Measurements from ENCODE around the gene MC1R. TPM values are rescaled to one million over a fixed set of nuclear protein-coding genes. Genes with fewer than 3 reads are reported as not detected.

Gene MC1R
- total and polyA plus RNA-seq, 10 of the 15 experiments (the other 5 are each of a cell fraction or from before 2014, with no cell fraction given) = 0.06 to 2.3 (median 0.45) TPM

DNA sequence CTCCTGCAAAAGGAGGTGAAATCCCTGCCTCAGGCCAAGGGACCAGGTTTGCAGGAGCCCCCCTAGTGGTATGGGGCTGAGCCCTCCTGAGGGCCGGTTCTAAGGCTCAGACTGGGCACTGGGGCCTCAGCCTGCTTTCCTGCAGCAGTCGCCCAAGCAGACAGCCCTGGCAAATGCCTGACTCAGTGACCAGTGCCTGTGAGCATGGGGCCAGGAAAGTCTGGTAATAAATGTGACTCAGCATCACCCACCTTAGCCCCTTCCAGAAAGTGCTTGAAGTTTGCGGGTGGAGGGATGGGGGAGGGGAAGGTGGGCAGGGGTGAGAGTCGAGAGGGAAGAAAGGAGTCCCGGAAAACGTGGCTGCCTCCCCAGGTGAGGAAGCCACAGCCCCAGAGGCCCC lies 2.1 kb downstream of the MC1R start:
- no peak overlapping the region for H3K27ac ChIP-seq (ENCODE audit: control insufficient read depth, insufficient read depth)
- peaks cover 11% of the 10 kb centered on the region for H3K4me1 ChIP-seq (ENCODE audit: control insufficient read depth, insufficient read depth, low read length)
- H3K79me2 ChIP-seq (ENCODE audit: control insufficient read depth, insufficient read depth, low read length) = no peaks in the 10 kb centered on the region
- DNase-seq (ENCODE audit: low read depth, low spot score) (no peak), ATAC-seq (no peak), FAIRE-seq (no peak)
- no peak overlapping the region for H3K9ac ChIP-seq (ENCODE audit: control insufficient read depth, insufficient read depth, low read length)
- TF ChIP-seq, protein P1, sequence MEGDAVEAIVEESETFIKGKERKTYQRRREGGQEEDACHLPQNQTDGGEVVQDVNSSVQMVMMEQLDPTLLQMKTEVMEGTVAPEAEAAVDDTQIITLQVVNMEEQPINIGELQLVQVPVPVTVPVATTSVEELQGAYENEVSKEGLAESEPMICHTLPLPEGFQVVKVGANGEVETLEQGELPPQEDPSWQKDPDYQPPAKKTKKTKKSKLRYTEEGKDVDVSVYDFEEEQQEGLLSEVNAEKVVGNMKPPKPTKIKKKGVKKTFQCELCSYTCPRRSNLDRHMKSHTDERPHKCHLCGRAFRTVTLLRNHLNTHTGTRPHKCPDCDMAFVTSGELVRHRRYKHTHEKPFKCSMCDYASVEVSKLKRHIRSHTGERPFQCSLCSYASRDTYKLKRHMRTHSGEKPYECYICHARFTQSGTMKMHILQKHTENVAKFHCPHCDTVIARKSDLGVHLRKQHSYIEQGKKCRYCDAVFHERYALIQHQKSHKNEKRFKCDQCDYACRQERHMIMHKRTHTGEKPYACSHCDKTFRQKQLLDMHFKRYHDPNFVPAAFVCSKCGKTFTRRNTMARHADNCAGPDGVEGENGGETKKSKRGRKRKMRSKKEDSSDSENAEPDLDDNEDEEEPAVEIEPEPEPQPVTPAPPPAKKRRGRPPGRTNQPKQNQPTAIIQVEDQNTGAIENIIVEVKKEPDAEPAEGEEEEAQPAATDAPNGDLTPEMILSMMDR (IDR thresholded peaks at IDR 0.05 in 2 of 3, conservative IDR thresholded peaks at IDR 0.05 in 1 of 3; ENCODE audit: control insufficient read depth in 2 of 3, extremely low read depth in 1 of 3, insufficient read depth in 1 of 3, low read depth in 3 of 3, low read length in 3 of 3) = no peak
- TF ChIP-seq POLR2A (IDR thresholded peaks at IDR 0.05; ENCODE audit: low read depth, low read length) = 0 out of 2 replicates have a peak, but pooled peaks have one; percentile 1
- TF ChIP-seq BHLHE40 (IDR thresholded peaks at IDR 0.05; ENCODE audit: borderline replicate concordance in 1 of 2, low read depth in 2 of 2, low read length in 1 of 2) = no peak
- no peak for TF ChIP-seq HDAC2 (IDR thresholded peaks at IDR 0.05)
- no peak for TF ChIP-seq ZNF207 (IDR thresholded peaks at IDR 0.05; ENCODE audit: borderline replicate concordance)
- no peak for TF ChIP-seq ZNF274 (IDR thresholded peaks at IDR 0.05; ENCODE audit: insufficient read depth, insufficient read length)
- TF ChIP-seq, protein P2, sequence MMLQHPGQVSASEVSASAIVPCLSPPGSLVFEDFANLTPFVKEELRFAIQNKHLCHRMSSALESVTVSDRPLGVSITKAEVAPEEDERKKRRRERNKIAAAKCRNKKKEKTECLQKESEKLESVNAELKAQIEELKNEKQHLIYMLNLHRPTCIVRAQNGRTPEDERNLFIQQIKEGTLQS (IDR thresholded peaks at IDR 0.05; ENCODE audit: borderline replicate concordance, extremely low read depth, low read depth, low read length) = no peak
- POLR2A ChIA-PET = no interaction called here
- H3K9me3 ChIP-seq (replicated peaks; ENCODE audit: control insufficient read depth, insufficient read depth, low read length) = no peaks in the 10 kb centered on the region
- H2AFZ ChIP-seq (ENCODE audit: control insufficient read depth, low read depth, low read length) = no peak overlapping the region
- intact Hi-C loops (cut with micrococcal nuclease; ENCODE audit: unreplicated experiment) = no loop called here
- H3K27me3 ChIP-seq (replicated peaks in 1 of 2; ENCODE audit: control insufficient read depth in 2 of 2, insufficient read depth in 2 of 2, low read length in 1 of 2) = peaks cover 14 to 16% of the 10 kb centered on the region in 2 experiments
- WGBS (ENCODE audit: insufficient coverage, insufficient replicate concordance, low lambda C conversion rate, missing lambda C conversion rate) = 17% methylated on average over 4 of the region's 6 CpGs
- H4K20me1 ChIP-seq (ENCODE audit: control insufficient read depth, insufficient read depth) = no peaks in the 10 kb centered on the region
- H3K4me2 ChIP-seq (ENCODE audit: control insufficient read depth, insufficient read depth) = no peak overlapping the region
- no peaks in the 10 kb centered on the region for H3K36me3 ChIP-seq (ENCODE audit: control insufficient read depth in 2 of 2, insufficient read depth in 2 of 2, low read length in 1 of 2)
- RAD21 ChIA-PET (ENCODE audit: unreplicated experiment) = no interaction called here
- CTCF ChIA-PET = interaction anchor here (3.1 kb wide), 1 partner anchor 11 kb away, joined by 15 read pairs; no protein-coding TSS in a partner anchor
- no TSS peak for BruUV-seq (replicated peaks)
- SMC1A ChIA-PET (ENCODE audit: uncharacterized antibody, unreplicated experiment) = no interaction called here
- in situ Hi-C loops (cut with MboI) = no loop called here
- H3K4me3 ChIP-seq = no peak overlapping the region
